Natural killer cell (primary cell): ENCODE measurements around the gene SLC6A11. TPM values are rescaled to one million over a fixed set of nuclear protein-coding genes. Genes with fewer than 3 reads are reported as not detected.

ENCODE experiments used
- ATAC-seq, 3 donors: fragments of 150-1000 bp in 2 of 3; fragments of 200-7000 bp in 1 of 3; cut with Tn5 transposase; 1 replicate in 1 of 3; 2 replicates in 2 of 3; pipeline ENCODE4 v1.10.0; 2021; ENCODE audit warnings: mild to moderate bottlenecking in 2 of 3, moderate library complexity in 2 of 3
- DNase-seq, 2 donors: peaks; one replicate each; pipeline versions ENCODE4 v3.0.0 to v3.0.0-alpha.2; 2013 to 2021; ENCODE audit warnings: mixed read lengths in 1 of 2
- H3K27ac ChIP-seq: one replicate; pipeline ENCODE4 v1.5.1; 2013; ENCODE audit warnings: mild to moderate bottlenecking, low read length
- H3K27me3 ChIP-seq: one replicate; pipeline ENCODE4 v1.6.1; 2013; ENCODE audit warnings: low read length; ENCODE audit not compliant: control insufficient read depth, insufficient read depth
- H3K36me3 ChIP-seq: one replicate; pipeline ENCODE4 v1.6.1; 2013; ENCODE audit warnings: low read length; ENCODE audit not compliant: control insufficient read depth, insufficient read depth
- H3K4me1 ChIP-seq: one replicate; pipeline ENCODE4 v1.6.1; 2013; ENCODE audit warnings: low read length; ENCODE audit not compliant: control insufficient read depth, insufficient read depth
- H3K4me3 ChIP-seq: one replicate; pipeline ENCODE4 v1.5.1; 2013; ENCODE audit warnings: low read length
- H3K9me3 ChIP-seq: one replicate; pipeline ENCODE4 v1.6.1; 2013; ENCODE audit warnings: low read length; ENCODE audit not compliant: control insufficient read depth, insufficient read depth
- H3K27ac Mint-ChIP-seq, 2 donors: one replicate each; pipeline ENCODE4 v1.8.0; 2022; ENCODE audit warnings: mild to moderate bottlenecking in 2 of 2, mixed read lengths in 2 of 2, moderate library complexity in 1 of 2
- H3K27me3 Mint-ChIP-seq, 2 donors: one replicate each; pipeline ENCODE4 v1.8.0; 2022; ENCODE audit warnings: low read depth in 2 of 2, mixed read lengths in 2 of 2
- H3K36me3 Mint-ChIP-seq: one replicate; pipeline ENCODE4 v1.8.0; 2022; ENCODE audit warnings: mixed read lengths
- H3K4me1 Mint-ChIP-seq, 2 donors: one replicate each; pipeline ENCODE4 v1.8.0; 2022; ENCODE audit warnings: mixed read lengths in 2 of 2
- H3K4me3 Mint-ChIP-seq: one replicate; pipeline ENCODE4 v1.8.0; 2022; ENCODE audit warnings: mild to moderate bottlenecking, moderate library complexity, mixed read lengths
- H3K9me3 Mint-ChIP-seq, 2 donors: one replicate each; pipeline ENCODE4 v1.8.0; 2022; ENCODE audit warnings: mixed read lengths in 2 of 2
- CTCF ChIP-seq: fragments of 200-600 bp; IDR thresholded peaks from one replicate; pipeline ENCODE4 v1.8.0; 2022; ENCODE audit warnings: antibody characterized with exemption
- WGBS: methylation state at CpG from one replicate; pipeline ENCODE4 v1.1.7; 2013; ENCODE audit warnings: missing lambda C conversion rate; ENCODE audit not compliant: insufficient coverage; 5-methylcytosine and 5-hydroxymethylcytosine counted together
- intact Hi-C: fragments of 100-400 bp; cut with micrococcal nuclease; formaldehyde crosslinking; loops from one replicate; pipeline ENCODE4 v1.14.2; 2022
- total RNA-seq, 4 donors: library from RNA; stranded (reverse); fragments of 120-200 nt in 1 of 4; gene quantifications; one replicate each; pipeline versions ENCODE4 v1.2.3 to v1.2.4, GENCODE V29; 2013 to 2022

SLC6A11 gene
- total RNA-seq, 3 donors from 2014 or later (not counting 1 experiment from before 2014, with no cell fraction given): not detected

- 95% methylated on average over 1 of the region's 1 CpG for WGBS
- no peak for DNase-seq
Observed at GRCh38 chr3:10790713-10791112, 25.3 kb upstream of the SLC6A11 start.

GRCh38 chr3:10792208-10792607 lies 23.8 kb upstream of the SLC6A11 start:
- TF ChIP-seq CTCF: no peak
- ATAC-seq: peak in 1 of 3 donors; percentile 23
- H3K9me3 Mint-ChIP-seq: no peaks in the 10 kb centered on the region
- H3K27ac ChIP-seq: no peak overlapping the region
- no peak overlapping the region for H3K4me3 Mint-ChIP-seq
- no peak overlapping the region for H3K27ac Mint-ChIP-seq
- no peak overlapping the region for H3K4me3 ChIP-seq
- no peaks in the 10 kb centered on the region for H3K4me1 ChIP-seq
- no peaks in the 10 kb centered on the region for H3K9me3 ChIP-seq
- no peak for DNase-seq
- peaks cover 12 to 42% of the 10 kb centered on the region in 2 donors for H3K27me3 Mint-ChIP-seq
- 84% methylated on average over 4 of the region's 4 CpGs for WGBS
- no peaks in the 10 kb centered on the region for H3K36me3 Mint-ChIP-seq
- H3K4me1 Mint-ChIP-seq: peaks cover 0 to 5% of the 10 kb centered on the region in 2 donors
- H3K36me3 ChIP-seq: no peaks in the 10 kb centered on the region
- peaks cover 3% of the 10 kb centered on the region for H3K27me3 ChIP-seq
- intact Hi-C loops: no loop called here

More at GRCh38 chr3:10790713-10791112, 25.3 kb upstream of the SLC6A11 start:
- no peaks in the 10 kb centered on the region for H3K36me3 ChIP-seq
- TF ChIP-seq CTCF: no peak
- Mint-ChIP-seq H3K27me3 (peaks cover 15 to 27% of the 10 kb centered on the region in 2 donors), H3K4me1 (peaks cover 0 to 5% of the 10 kb centered on the region in 2 donors), H3K4me3 (no peak overlapping the region), H3K36me3 (no peaks in the 10 kb centered on the region), H3K9me3 (no peaks in the 10 kb centered on the region), H3K27ac (no peak overlapping the region)
- H3K9me3 ChIP-seq: no peaks in the 10 kb centered on the region
- no peak for ATAC-seq
- no peaks in the 10 kb centered on the region for H3K27me3 ChIP-seq
- no peak overlapping the region for H3K27ac ChIP-seq
- intact Hi-C loops: no loop called here
- no peaks in the 10 kb centered on the region for H3K4me1 ChIP-seq
- H3K4me3 ChIP-seq: no peak overlapping the region

GRCh38 chr3:10798600-10799367 lies 17.2 kb upstream of the SLC6A11 start:
- DNase-seq (no peak), ATAC-seq (no peak)
- WGBS: 76% methylated on average over 5 of the region's 5 CpGs
- H3K9me3 Mint-ChIP-seq: no peaks in the 10 kb centered on the region
- Histone ChIP-seq H3K9me3 (no peaks in the 10 kb centered on the region), H3K4me3 (no peak overlapping the region), H3K27me3 (peaks cover 5% of the 10 kb centered on the region), H3K4me1 (no peaks in the 10 kb centered on the region), H3K36me3 (no peaks in the 10 kb centered on the region), H3K27ac (no peak overlapping the region)
- intact Hi-C loops: no loop called here
- H3K27ac Mint-ChIP-seq: no peak overlapping the region
- no peak overlapping the region for H3K4me3 Mint-ChIP-seq
- no peaks in the 10 kb centered on the region for H3K4me1 Mint-ChIP-seq
- no peak for TF ChIP-seq CTCF
- H3K36me3 Mint-ChIP-seq: no peaks in the 10 kb centered on the region
- H3K27me3 Mint-ChIP-seq: peaks cover 17 to 33% of the 10 kb centered on the region in 2 donors
